Mucosa of stomach (tissue), 1 donor: ENCODE data around the gene MSRB2.

Experiments
- H3K27me3 ChIP-seq: one replicate; pipeline ENCODE4 v1.7.0; 2013; ENCODE audit warnings: mild to moderate bottlenecking, low read length; ENCODE audit not compliant: control insufficient read depth, insufficient read depth
- H3K36me3 ChIP-seq: one replicate; pipeline ENCODE4 v1.7.0; 2013; ENCODE audit warnings: low read length; ENCODE audit not compliant: control insufficient read depth, insufficient read depth
- H3K4me1 ChIP-seq: one replicate; pipeline ENCODE4 v1.7.0; 2013; ENCODE audit warnings: mild to moderate bottlenecking, low read length; ENCODE audit not compliant: control insufficient read depth, insufficient read depth
- H3K4me3 ChIP-seq: one replicate; pipeline ENCODE4 v1.7.0; 2013; ENCODE audit warnings: low read length
- H3K9ac ChIP-seq: one replicate; pipeline ENCODE4 v1.7.0; 2013; ENCODE audit warnings: mild to moderate bottlenecking, low read length, moderate library complexity
- H3K9me3 ChIP-seq: one replicate; pipeline ENCODE4 v1.7.0; 2013; ENCODE audit warnings: mild to moderate bottlenecking, low read length, moderate library complexity; ENCODE audit not compliant: control insufficient read depth
- donor health status: Pancreatic carcinoma.

The MSRB2 gene

GRCh38 chr10:23139677-23140076 lies 44.3 kb downstream of the MSRB2 start:
- Histone ChIP-seq H3K9me3 (no peaks in the 10 kb centered on the region), H3K4me3 (no peak overlapping the region), H3K4me1 (no peaks in the 10 kb centered on the region), H3K27me3 (no peaks in the 10 kb centered on the region), H3K36me3 (no peaks in the 10 kb centered on the region), H3K9ac (no peak overlapping the region)

- peaks cover 5% of the 10 kb centered on the region for H3K27me3 ChIP-seq
- H3K4me1 ChIP-seq: no peaks in the 10 kb centered on the region
- H3K36me3 ChIP-seq: no peaks in the 10 kb centered on the region
- H3K9ac ChIP-seq: no peak overlapping the region
- H3K4me3 ChIP-seq: no peak overlapping the region
- no peaks in the 10 kb centered on the region for H3K9me3 ChIP-seq
These were observed 46.6 kb downstream of the MSRB2 start for GRCh38 chr10:23141995-23142394.

- H3K9ac ChIP-seq: no peak overlapping the region
- H3K27me3 ChIP-seq: peaks cover 5% of the 10 kb centered on the region
- no peaks in the 10 kb centered on the region for H3K36me3 ChIP-seq
- H3K9me3 ChIP-seq: no peaks in the 10 kb centered on the region
- H3K4me1 ChIP-seq: no peaks in the 10 kb centered on the region
- no peak overlapping the region for H3K4me3 ChIP-seq
These were observed 50.9 kb downstream of the MSRB2 start for GRCh38 chr10:23146258-23146657.

GRCh38 chr10:23147035-23147434 lies 51.7 kb downstream of the MSRB2 start:
- H3K4me1 ChIP-seq: no peaks in the 10 kb centered on the region

GRCh38 chr10:23148214-23148613 lies 52.8 kb downstream of the MSRB2 start:
- Histone ChIP-seq H3K36me3 (no peaks in the 10 kb centered on the region), H3K9me3 (no peaks in the 10 kb centered on the region), H3K4me1 (no peaks in the 10 kb centered on the region), H3K4me3 (no peak overlapping the region), H3K9ac (no peak overlapping the region), H3K27me3 (peaks cover 5% of the 10 kb centered on the region)

More at GRCh38 chr10:23147035-23147434, 51.7 kb downstream of the MSRB2 start:
- Histone ChIP-seq H3K4me3 (no peak overlapping the region), H3K9me3 (no peaks in the 10 kb centered on the region), H3K27me3 (peaks cover 5% of the 10 kb centered on the region), H3K36me3 (no peaks in the 10 kb centered on the region), H3K9ac (no peak overlapping the region)

GRCh38 chr10:23150091-23150490 lies 54.7 kb downstream of the MSRB2 start:
- H3K27me3 ChIP-seq: peaks cover 5% of the 10 kb centered on the region
- no peaks in the 10 kb centered on the region for H3K36me3 ChIP-seq
- H3K9ac ChIP-seq: no peak overlapping the region
- H3K9me3 ChIP-seq: no peaks in the 10 kb centered on the region
- no peak overlapping the region for H3K4me3 ChIP-seq
- H3K4me1 ChIP-seq: no peaks in the 10 kb centered on the region

GRCh38 chr10:23150610-23151009 lies 55.2 kb downstream of the MSRB2 start:
- Histone ChIP-seq H3K9me3 (no peaks in the 10 kb centered on the region), H3K4me1 (no peaks in the 10 kb centered on the region), H3K9ac (no peak overlapping the region)

GRCh38 chr10:23151071-23151470 lies 55.7 kb downstream of the MSRB2 start:
- Histone ChIP-seq H3K9me3 (no peaks in the 10 kb centered on the region), H3K27me3 (peaks cover 4% of the 10 kb centered on the region), H3K4me1 (no peaks in the 10 kb centered on the region), H3K36me3 (no peaks in the 10 kb centered on the region), H3K9ac (no peak overlapping the region), H3K4me3 (no peak overlapping the region)

More at GRCh38 chr10:23150610-23151009, 55.2 kb downstream of the MSRB2 start:
- H3K27me3 ChIP-seq: peaks cover 5% of the 10 kb centered on the region
- no peaks in the 10 kb centered on the region for H3K36me3 ChIP-seq
- H3K4me3 ChIP-seq: no peak overlapping the region

- peaks cover 5% of the 10 kb centered on the region for H3K27me3 ChIP-seq
- H3K9ac ChIP-seq: no peak overlapping the region
- no peak overlapping the region for H3K4me3 ChIP-seq
- no peaks in the 10 kb centered on the region for H3K36me3 ChIP-seq
- no peaks in the 10 kb centered on the region for H3K9me3 ChIP-seq
- no peaks in the 10 kb centered on the region for H3K4me1 ChIP-seq
These were observed 59.8 kb downstream of the MSRB2 start for GRCh38 chr10:23155169-23155568.

- Histone ChIP-seq H3K4me1 (no peaks in the 10 kb centered on the region), H3K9me3 (no peaks in the 10 kb centered on the region), H3K4me3 (no peak overlapping the region), H3K9ac (no peak overlapping the region), H3K36me3 (no peaks in the 10 kb centered on the region), H3K27me3 (peaks cover 5% of the 10 kb centered on the region)
These were observed 61.2 kb downstream of the MSRB2 start for GRCh38 chr10:23156447-23157150.

GRCh38 chr10:23157239-23157681 lies 61.9 kb downstream of the MSRB2 start:
- Histone ChIP-seq H3K9ac (no peak overlapping the region), H3K9me3 (no peaks in the 10 kb centered on the region), H3K27me3 (peaks cover 5% of the 10 kb centered on the region), H3K4me1 (no peaks in the 10 kb centered on the region), H3K36me3 (no peaks in the 10 kb centered on the region), H3K4me3 (no peak overlapping the region)

- H3K4me3 ChIP-seq: no peak overlapping the region
These were observed 62.5 kb downstream of the MSRB2 start for GRCh38 chr10:23157691-23158369.

More at GRCh38 chr10:23157691-23158369, 62.5 kb downstream of the MSRB2 start:
- Histone ChIP-seq H3K36me3 (no peaks in the 10 kb centered on the region), H3K9ac (no peak overlapping the region), H3K27me3 (peaks cover 5% of the 10 kb centered on the region), H3K4me1 (no peaks in the 10 kb centered on the region), H3K9me3 (no peaks in the 10 kb centered on the region)
